AG08395 (cell line): Measurements from ENCODE around the gene ANKLE2.

Experiments used
- DNase-seq: peaks from one replicate; pipeline ENCODE4 v3.0.0; 2012; ENCODE audit warnings: mixed read lengths, low spot score

ANKLE2 gene

GRCh38 chr12:132687211-132688164, 74.1 kb downstream of the ANKLE2 start, which contains the start of the genes POLE and PXMP2:
Gene POLE, minus strand, starts transcription at chr12:132687342. Its CDS starts 27 bp downstream, at chr12:132687315.
Gene PXMP2, plus strand, starts transcription at chr12:132687587. Its CDS starts 84 bp downstream, at chr12:132687671.
- peak; percentile 98 for DNase-seq

DNA sequence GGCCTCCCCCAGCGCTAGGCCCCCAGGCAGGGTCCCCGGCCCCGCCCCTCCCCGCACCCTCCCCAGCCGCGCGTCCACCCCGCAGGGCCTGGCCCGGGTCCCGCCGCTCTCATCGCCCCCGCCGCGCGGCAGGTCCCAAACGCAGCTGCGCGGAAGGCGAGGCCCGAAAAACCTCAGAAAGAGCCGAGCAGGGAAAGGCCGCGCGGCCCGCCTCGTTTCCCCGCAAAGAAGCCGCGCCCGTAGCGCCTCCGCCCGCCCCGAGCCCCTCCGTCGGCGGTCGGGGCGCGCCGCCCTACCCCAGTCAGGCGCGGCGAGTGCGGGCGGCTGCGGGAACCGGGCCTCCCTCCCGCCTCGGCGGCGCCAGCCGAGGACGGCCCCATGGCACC, 74.8 kb downstream of the ANKLE2 start:
- peak; percentile 17 for DNase-seq

GRCh38 chr12:132685400-132685799, 76.2 kb downstream of the ANKLE2 start:
- no peak for DNase-seq

DNA sequence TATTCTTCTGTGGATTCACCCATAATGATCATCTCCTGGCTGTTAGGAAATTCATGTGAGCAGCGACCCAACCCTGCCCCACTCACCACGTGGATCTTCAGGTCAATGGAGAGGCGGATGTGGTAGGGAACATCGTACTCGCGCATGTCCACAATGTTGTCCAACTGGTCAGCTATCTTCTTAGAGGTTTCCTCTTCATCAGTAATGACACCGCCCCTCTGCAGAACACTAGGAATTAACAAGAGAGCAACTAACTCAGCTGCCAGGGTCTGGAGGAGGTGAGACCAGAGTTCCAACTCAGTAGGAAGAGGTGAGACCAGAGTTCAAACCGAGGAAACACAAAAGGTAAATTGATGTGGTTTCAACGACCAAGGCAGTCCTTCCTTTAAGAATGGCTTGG, 84.1 kb downstream of the ANKLE2 start:
- no peak for DNase-seq

- DNase-seq = no peak
Measured at GRCh38 chr12:132675757-132676432, 85.7 kb downstream of the ANKLE2 start.
